IMR-90 (cell line): ENCODE results near the gene BPI. TPM values are rescaled to one million over a fixed set of nuclear protein-coding genes. Genes with fewer than 3 reads are reported as not detected.

ENCODE experiments used
- ATAC-seq: fragments of 200-7000 bp; cut with Tn5 transposase; 2 replicates; pipeline ENCODE4 v1.9.1; 2020; ENCODE audit warnings: low read depth, mild to moderate bottlenecking, moderate library complexity
- BruUV-seq: library from RNA; stranded (reverse); fragments of 400-500 nt; replicated peaks from 2 replicates; lab custom pipeline; 2021; lab: Mats Ljungman, UMichigan
- CTCF ChIA-PET: fragments of 300-600 bp; formaldehyde crosslinking; extraction: SDS; loops from one replicate; lab custom pipeline; 2021; ENCODE audit warnings: antibody characterized with exemption; lab: Yijun Ruan, JAX
- POLR2A ChIA-PET: fragments of 300-600 bp; sonication (Branson Sonifier 250); formaldehyde crosslinking; loops from one replicate; lab custom pipeline; 2022; ENCODE audit warnings: antibody characterized with exemption; ENCODE audit not compliant: unreplicated experiment; lab: Charles Lee
- DNase-seq: peaks from one replicate; pipeline ENCODE4 v3.0.0; 2013
- H2AFZ ChIP-seq: replicated peaks from 2 replicates; pipeline ENCODE3; 2013; ENCODE audit warnings: low read length, mild to moderate bottlenecking; ENCODE audit not compliant: poor library complexity
- H2AK5ac ChIP-seq: 2 replicates; pipeline ENCODE4 v1.6.1; 2013; ENCODE audit warnings: low read depth, low read length, inconsistent platforms
- H2AK9ac ChIP-seq: replicated peaks from 2 replicates; pipeline ENCODE3; 2013; ENCODE audit warnings: mild to moderate bottlenecking, low read depth, low read length, moderate library complexity; ENCODE audit not compliant: poor library complexity
- H2BK120ac ChIP-seq: 2 replicates; pipeline ENCODE4 v1.6.1; 2013; ENCODE audit warnings: low read depth, low read length, inconsistent platforms
- H2BK15ac ChIP-seq: 3 replicates; pipeline ENCODE4 v1.6.1; 2013; ENCODE audit warnings: low read depth, low read length, inconsistent platforms
- H2BK20ac ChIP-seq: 2 replicates; pipeline ENCODE4 v1.6.1; 2013; ENCODE audit warnings: low read depth, mild to moderate bottlenecking, inconsistent platforms, low read length, moderate library complexity
- H2BK5ac ChIP-seq: 2 replicates; pipeline ENCODE4 v1.6.1; 2013; ENCODE audit warnings: mild to moderate bottlenecking, low read depth, low read length, inconsistent platforms; ENCODE audit not compliant: poor library complexity, severe bottlenecking
- H3K14ac ChIP-seq: replicated peaks from 2 replicates; pipeline ENCODE4 v1.6.1; 2013; ENCODE audit warnings: low read depth, low read length, inconsistent platforms
- H3K18ac ChIP-seq: 2 replicates; pipeline ENCODE4 v1.6.1; 2013; ENCODE audit warnings: low read depth, low read length, control low read depth
- H3K23ac ChIP-seq: 2 replicates; pipeline ENCODE4 v1.6.1; 2013; ENCODE audit warnings: low read depth, low read length, inconsistent platforms
- H3K27ac ChIP-seq: 2 replicates; pipeline ENCODE4 v1.5.1; 2013; ENCODE audit warnings: mild to moderate bottlenecking, control low read depth, low read length; ENCODE audit not compliant: insufficient read depth
- H3K27me3 ChIP-seq: 2 replicates; pipeline ENCODE4 v1.6.1; 2013; ENCODE audit warnings: low read length; ENCODE audit not compliant: control insufficient read depth, insufficient read depth
- H3K36me3 ChIP-seq: 2 replicates; pipeline ENCODE4 v1.6.1; 2013; ENCODE audit warnings: low read length, mixed read lengths; ENCODE audit not compliant: control insufficient read depth, insufficient read depth
- H3K4ac ChIP-seq: 2 replicates; pipeline ENCODE4 v1.6.1; 2013; ENCODE audit warnings: low read depth, low read length, inconsistent platforms
- H3K4me1 ChIP-seq: 2 replicates; pipeline ENCODE4 v1.6.1; 2013; ENCODE audit warnings: low read length, mixed read lengths; ENCODE audit not compliant: control insufficient read depth, insufficient read depth
- H3K4me2 ChIP-seq: 2 replicates; pipeline ENCODE4 v1.6.1; 2013; ENCODE audit warnings: low read depth, mild to moderate bottlenecking, control low read depth, low read length, moderate library complexity
- H3K4me3 ChIP-seq: 2 replicates; pipeline ENCODE4 v1.5.1; 2013; ENCODE audit warnings: low read depth, mild to moderate bottlenecking, control low read depth, low read length, moderate library complexity; ENCODE audit not compliant: insufficient read depth
- H3K56ac ChIP-seq: 2 replicates; pipeline ENCODE4 v1.6.1; 2013; ENCODE audit warnings: low read length, inconsistent platforms; ENCODE audit not compliant: insufficient read depth; ENCODE audit errors: extremely low read depth
- H3K79me1 ChIP-seq, 2 experiments: 2 replicates each; pipeline ENCODE4 v1.6.1; 2013; ENCODE audit warnings: low read length in 2 of 2, inconsistent platforms in 1 of 2, low read depth in 1 of 2
- H3K9ac ChIP-seq: 2 replicates; pipeline ENCODE4 v1.6.1; 2013; ENCODE audit warnings: low read depth, low read length, control low read depth
- H3K9me1 ChIP-seq: 2 replicates; pipeline ENCODE4 v1.6.1; 2013; ENCODE audit warnings: low read length, inconsistent platforms; ENCODE audit not compliant: insufficient read depth
- H3K9me3 ChIP-seq: 2 replicates; pipeline ENCODE4 v1.6.1; 2013; ENCODE audit warnings: low read length; ENCODE audit not compliant: control insufficient read depth, insufficient read depth
- H4K20me1 ChIP-seq: 2 replicates; pipeline ENCODE4 v1.6.1; 2013; ENCODE audit warnings: low read length, inconsistent platforms; ENCODE audit not compliant: insufficient read depth
- H4K5ac ChIP-seq: 2 replicates; pipeline ENCODE4 v1.6.1; 2013; ENCODE audit warnings: mild to moderate bottlenecking, low read depth, low read length, control low read depth
- H4K8ac ChIP-seq, 2 experiments: 2 replicates each; pipeline ENCODE4 v1.6.1; 2013; ENCODE audit warnings: low read depth in 2 of 2, low read length in 2 of 2, control low read depth in 1 of 2, inconsistent platforms in 1 of 2
- H4K91ac ChIP-seq: 2 replicates; pipeline ENCODE4 v1.6.1; 2013; ENCODE audit warnings: low read depth, low read length, inconsistent platforms; ENCODE audit not compliant: insufficient read depth
- BHLHE40 ChIP-seq: fragments of 150-350 bp; IDR thresholded peaks from 2 replicates; pipeline ENCODE4 v1.6.1; 2016; ENCODE audit warnings: mild to moderate bottlenecking, low read depth, low read length
- WGBS, 2 experiments: methylation state at CpG; one replicate each; pipeline versions ENCODE4 v1.1.5 to v1.1.7; 2013; ENCODE audit warnings: missing lambda C conversion rate in 2 of 2; ENCODE audit not compliant: insufficient read length in 1 of 2; ENCODE audit errors: extremely low coverage in 2 of 2; 5-methylcytosine and 5-hydroxymethylcytosine counted together
- dilution Hi-C: fragments of 300-500 bp; cut with HindIII; formaldehyde crosslinking; loops from one replicate; pipeline ENCODE4 v1.14.3; 2018; ENCODE audit warnings: low sequenced_read_pairs; ENCODE audit not compliant: unreplicated experiment
- in situ Hi-C: fragments of 300-500 bp; cut with MboI; formaldehyde crosslinking; loops from 3 replicates; pipeline ENCODE4 v1.14.3; 2019; ENCODE audit warnings: low sequenced_read_pairs, inconsistent platforms, mixed read lengths
- intact Hi-C: fragments of 100-400 bp; cut with micrococcal nuclease; formaldehyde crosslinking; loops from 2 replicates; pipeline ENCODE4 v1.10.0; 2022
- polyA plus RNA-seq, 3 experiments: library from polyadenylated mRNA; depleted of rRNA; stranded (reverse); fragments of >200 nt; gene quantifications; 2 replicates each; pipeline ENCODE4 v1.2.3, GENCODE V29; 2012; ENCODE audit warnings: low replicate concordance in 1 of 3
- total RNA-seq: library from RNA; depleted of rRNA; stranded (reverse); fragments of >200 nt; gene quantifications from 2 replicates; pipeline ENCODE4 v1.2.3, GENCODE V29; 2012

Gene BPI
- total and polyA plus RNA-seq, 2 of the 4 experiments (the other 2 are of a cell fraction) = 0.05 TPM; not detected in 1

DNA sequence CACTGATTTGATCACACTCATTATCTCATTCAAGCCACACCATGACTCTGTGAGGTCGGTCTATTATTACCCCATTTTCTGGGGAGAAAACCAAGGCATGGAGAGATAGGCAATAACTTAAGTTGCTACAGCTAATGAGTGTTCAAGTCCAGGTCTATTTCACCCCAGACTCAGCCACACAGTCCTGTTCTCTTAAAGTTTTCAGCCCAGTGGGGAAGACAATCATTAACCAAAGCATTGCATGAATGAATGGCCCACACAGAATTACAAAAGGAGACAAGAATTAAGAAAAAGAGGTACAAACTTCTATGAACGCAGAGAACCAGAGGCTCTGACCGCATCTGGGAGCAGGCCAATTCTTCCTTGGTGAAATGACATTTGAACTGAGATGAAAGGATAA lies 7.1 kb downstream of the BPI start:
- Histone ChIP-seq H3K18ac (no peak overlapping the region), H2BK20ac (no peak overlapping the region), H3K4me3 (no peak overlapping the region), H4K20me1 (no peaks in the 10 kb centered on the region), H3K4me1 (no peaks in the 10 kb centered on the region), H2AFZ (no peak overlapping the region), H2BK5ac (no peak overlapping the region), H2AK5ac (no peak overlapping the region), H3K14ac (no peak overlapping the region), H3K23ac (no peak overlapping the region), H3K9me3 (peaks cover 7% of the 10 kb centered on the region; the same call in 1 of the 2 replicates), H2AK9ac (no peak overlapping the region), H3K36me3 (no peaks in the 10 kb centered on the region), H3K9me1 (no peaks in the 10 kb centered on the region), H3K4ac (no peak overlapping the region), H3K79me1 (no peaks in the 10 kb centered on the region), H4K8ac (no peak overlapping the region), H3K4me2 (no peak overlapping the region), H2BK15ac (no peak overlapping the region), H3K27me3 (peaks cover 32% of the 10 kb centered on the region), H4K5ac (no peak overlapping the region), H3K27ac (no peak overlapping the region), H3K56ac (no peak overlapping the region), H2BK120ac (no peak overlapping the region), H4K91ac (no peak overlapping the region), H3K9ac (no peak overlapping the region)
- TF ChIP-seq BHLHE40 = no peak
- BruUV-seq = no TSS peak
- intact Hi-C loops = no loop called here
- CTCF ChIA-PET = no interaction called here
- WGBS, 2 experiments = 67% methylated on average over 1 of the region's 3 CpGs; no CpG with 5 or more reads in 1 of the 2 experiments
- dilution Hi-C loops = no loop called here
- DNase-seq (no peak), ATAC-seq (no peak)
- in situ Hi-C loops = no loop called here
- POLR2A ChIA-PET = no interaction called here
